Suppressor macrophage (primary cell): ENCODE data around the gene ARID5B.

Experiments
- DNase-seq, 4 experiments: peaks; one replicate each; pipeline ENCODE4 v3.0.0-alpha.2; 2020 to 2022

ARID5B gene

GRCh38 chr10:61904733-61905725 is 3.5 kb downstream of the ARID5B start:
- DNase-seq = peak; percentile 40 to 69 (median 52)

DNA sequence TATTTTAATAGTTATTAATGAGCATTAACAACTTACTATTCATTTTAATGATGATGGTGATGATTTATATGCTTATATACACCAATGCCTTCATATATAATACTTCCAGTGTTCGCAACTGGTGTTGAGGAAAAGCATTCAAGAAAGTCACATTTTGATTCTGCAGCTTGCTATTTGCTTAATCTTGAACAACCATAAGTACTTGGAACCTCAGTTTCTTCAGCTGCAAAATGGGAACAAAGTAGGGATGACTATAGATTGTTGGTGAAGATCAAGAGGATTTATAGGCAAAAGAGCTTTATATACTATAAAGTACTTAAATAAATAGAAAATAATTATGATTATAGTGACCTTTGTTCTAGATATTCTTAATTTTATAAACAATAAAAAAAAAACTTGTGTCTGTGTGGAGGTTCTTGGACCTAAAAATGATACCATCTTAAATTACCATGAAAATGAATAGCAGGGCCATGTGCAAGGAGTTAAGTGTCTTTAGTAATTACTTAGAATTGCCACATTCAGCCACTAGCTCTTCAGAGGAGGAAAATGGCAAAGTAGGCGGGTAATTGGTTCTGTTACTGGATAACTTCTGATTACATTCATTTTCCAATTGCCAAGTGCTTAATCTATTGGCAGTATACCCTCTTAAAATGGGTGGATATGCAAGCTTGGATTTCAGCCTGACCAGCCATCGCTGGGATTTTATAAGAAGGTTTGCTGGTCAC is 4.5 kb downstream of the ARID5B start:
- DNase-seq = no peak

GRCh38 chr10:61906562-61906901 is 5.0 kb downstream of the ARID5B start:
- no peak for DNase-seq

DNA sequence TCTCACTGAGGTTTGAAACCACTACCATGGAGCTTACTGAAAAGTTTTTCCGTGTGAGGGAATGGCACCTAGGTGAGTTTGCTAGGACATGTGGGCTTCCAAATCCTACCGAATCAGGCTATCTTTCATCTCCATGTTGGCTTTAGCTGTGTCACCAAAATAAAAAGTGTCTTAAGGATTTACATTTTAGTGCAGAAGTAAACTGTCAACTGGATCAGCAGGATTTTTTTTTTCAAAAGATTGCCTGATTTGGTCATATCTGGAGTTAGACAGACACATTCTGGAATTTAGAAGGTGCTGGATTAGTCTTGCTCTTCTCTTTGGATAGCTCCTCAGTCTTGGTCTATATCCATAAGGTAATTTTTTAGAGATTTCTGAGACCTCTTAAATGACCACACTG is 5.5 kb downstream of the ARID5B start:
- DNase-seq = no peak

- DNase-seq = no peak
These were observed 6.1 kb downstream of the ARID5B start for GRCh38 chr10:61907587-61907986.

- no peak for DNase-seq
These were observed 8.8 kb downstream of the ARID5B start for GRCh38 chr10:61910226-61910805.

DNA sequence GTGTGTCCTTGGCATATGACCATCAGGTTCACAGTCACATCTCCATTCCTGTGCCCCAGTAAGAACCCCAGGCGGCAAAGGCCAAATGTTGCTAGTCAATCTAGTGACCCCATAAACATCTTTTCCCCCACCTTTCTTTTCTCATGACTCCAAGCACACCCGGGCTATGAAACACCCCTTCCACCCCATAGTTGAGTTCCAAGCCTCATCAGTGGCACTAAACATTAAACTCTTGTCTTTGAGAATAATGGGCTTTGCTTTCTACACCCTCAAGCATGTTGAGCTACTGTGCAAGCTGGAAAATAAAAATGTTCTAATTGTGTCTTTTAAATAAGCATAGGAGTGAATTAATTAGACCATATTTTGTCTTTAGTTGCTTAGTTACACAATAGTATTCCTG is 9.4 kb downstream of the ARID5B start:
- DNase-seq = no peak

GRCh38 chr10:61911425-61911824 is 9.9 kb downstream of the ARID5B start:
- DNase-seq = no peak

DNA sequence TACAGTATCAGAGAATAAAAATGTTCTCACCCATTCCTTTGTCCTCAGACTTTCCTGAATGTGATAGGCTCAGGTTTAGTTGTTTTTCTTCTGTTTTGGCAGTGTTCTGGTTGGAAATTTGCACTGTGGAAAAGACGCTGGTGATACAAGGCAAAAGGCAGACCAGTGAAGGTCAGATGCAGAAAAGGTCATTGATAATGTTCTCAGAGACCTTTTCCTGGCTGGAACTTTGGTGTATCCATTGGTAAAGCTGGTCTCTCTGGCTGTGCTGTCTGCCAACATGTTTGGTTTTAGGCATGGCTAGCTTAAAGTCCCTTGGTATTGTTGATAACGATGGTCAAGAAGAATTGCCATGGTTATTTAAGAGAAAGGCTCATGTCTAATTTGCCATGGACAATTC is 11.5 kb downstream of the ARID5B start:
- DNase-seq = no peak

- no peak for DNase-seq
These were observed 16.6 kb downstream of the ARID5B start for GRCh38 chr10:61918140-61918539.

DNA sequence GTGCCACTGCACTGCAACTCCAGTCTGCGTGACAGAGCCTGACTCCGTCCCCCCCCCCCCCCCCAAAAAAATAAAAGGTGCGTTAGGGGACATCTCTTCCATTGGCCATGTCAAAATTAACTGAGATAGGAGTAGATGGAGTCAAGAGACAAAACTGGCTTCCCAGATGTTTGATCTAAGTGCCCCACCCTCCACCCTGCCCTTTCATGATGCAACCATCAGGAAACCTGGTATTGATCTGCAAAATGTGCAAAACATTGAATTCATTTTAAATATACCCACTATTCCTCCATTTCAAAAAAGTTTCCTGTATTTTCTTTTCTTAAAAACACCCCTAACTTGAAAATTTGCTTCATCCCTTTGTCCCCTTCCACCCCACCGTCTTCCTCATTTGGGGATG is 17.5 kb downstream of the ARID5B start:
- DNase-seq = no peak

DNA sequence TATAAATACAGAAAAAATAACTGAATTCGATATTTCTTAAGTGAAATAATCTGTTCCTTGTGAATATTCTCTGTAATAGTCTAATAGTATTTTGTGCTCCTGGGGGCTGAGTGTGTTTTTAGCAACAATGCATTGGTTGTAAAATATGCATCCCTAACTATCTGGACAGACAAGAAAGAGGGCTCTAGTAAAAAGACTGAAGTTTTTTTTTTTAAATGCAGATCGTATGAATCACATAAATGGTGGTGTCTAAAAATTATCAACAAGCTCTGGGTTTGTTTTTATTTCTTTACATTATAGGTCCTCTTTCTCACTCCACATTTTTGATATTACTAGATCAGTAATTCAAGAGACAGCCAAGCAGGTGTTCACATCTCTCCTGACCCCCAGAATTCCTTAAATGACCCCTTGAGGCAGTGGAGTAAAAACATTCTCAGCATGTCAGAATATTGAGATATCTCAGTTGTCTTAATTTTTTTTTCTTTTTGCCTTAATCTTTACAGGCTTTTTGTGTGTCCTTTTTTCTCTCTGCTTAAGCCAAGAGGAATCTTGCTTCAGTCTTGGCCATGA is 18.2 kb downstream of the ARID5B start:
- DNase-seq = no peak

- no peak for DNase-seq
These were observed 19.6 kb downstream of the ARID5B start for GRCh38 chr10:61921143-61921542.

DNA sequence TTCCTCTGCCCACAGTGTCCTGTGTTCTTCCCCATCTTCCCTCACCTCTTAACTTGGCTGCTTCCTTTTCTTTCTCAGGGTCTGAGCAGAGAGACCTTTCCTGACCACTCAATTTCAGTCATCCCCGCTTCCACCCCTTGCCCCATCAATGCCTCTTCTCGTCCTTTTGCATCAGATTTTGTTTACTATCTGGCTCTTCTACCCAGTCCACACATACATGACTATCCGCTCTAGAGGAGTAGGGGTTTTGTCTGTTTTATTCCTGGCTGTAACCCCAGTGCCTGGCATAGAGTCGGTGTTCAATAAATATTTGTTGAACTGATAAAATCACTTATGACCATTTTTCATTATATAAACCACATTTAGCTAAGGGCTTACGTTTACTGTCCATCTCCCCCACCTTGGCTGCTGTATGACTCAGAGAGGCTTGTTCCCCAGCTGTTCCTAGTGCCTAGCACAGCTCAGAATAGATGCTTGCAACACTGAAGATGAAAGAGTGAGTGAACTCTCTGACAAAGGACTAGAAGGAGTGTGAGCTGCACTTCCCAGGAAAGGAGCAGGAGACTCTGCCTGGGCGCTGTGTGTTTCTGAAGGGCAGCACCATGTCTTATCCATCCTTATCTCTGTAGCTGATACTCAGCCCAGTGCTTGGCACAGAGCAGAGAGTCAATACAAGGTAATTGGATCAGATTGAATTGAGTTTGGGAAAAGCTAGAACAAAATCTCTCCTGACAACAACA is 21.9 kb downstream of the ARID5B start:
- no peak for DNase-seq

GRCh38 chr10:61923950-61924274 is 22.4 kb downstream of the ARID5B start:
- DNase-seq = no peak

DNA sequence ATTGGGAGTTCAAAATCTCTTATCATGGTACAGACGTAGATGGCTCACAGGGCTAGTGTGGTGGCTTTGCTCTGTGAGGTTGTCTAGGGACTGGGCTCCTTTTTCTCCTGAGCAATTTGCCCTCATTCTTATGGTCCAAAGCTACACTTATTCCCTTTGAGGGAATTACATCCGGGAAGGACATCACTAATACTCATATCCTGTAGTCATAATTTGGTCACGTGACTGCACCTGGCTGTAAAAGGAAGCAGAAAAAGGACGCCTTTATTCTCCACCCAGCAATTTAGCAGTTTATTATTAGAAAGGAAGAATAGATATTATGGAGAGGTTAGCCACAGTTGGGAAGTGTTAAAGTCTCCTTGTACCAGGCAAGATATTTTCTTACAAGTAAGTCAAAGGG is 28.1 kb downstream of the ARID5B start:
- no peak for DNase-seq

- no peak for DNase-seq
These were observed 30.3 kb downstream of the ARID5B start for GRCh38 chr10:61931620-61932332.

DNA sequence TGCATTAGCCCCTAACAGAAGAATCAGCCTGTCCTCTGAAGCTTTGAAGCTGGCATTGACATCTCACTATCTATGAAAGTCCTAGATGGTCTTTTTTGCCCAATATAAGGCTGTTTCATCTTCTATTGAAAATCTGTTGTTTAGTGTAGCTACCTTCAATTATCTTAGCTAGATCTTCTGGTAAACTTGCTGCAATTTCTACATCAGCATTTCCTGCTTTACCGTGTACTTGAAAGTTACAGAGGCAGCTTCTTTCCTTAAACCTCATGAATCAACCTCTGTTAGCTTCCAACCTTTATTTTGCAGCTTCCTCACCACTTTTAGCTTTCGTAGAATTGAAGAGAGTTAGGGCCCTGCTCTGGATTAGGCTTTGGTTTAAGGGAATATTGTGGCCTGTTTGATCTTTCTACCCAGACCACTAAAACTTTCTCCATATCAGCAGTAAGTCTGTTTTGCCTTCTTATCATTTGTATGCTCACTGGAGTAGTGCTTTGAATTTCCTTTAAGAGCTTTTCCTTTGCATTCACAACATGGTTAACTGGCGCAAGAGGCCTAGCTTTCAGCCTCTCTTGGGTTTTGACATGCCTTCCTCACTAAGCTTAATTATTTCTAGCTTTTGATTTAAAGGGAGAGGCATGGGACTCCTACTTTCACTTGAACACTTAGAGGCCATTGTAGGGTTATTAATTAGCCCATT is 32.5 kb downstream of the ARID5B start:
- no peak for DNase-seq

GRCh38 chr10:61935077-61935476 is 33.6 kb downstream of the ARID5B start:
- no peak for DNase-seq

DNA sequence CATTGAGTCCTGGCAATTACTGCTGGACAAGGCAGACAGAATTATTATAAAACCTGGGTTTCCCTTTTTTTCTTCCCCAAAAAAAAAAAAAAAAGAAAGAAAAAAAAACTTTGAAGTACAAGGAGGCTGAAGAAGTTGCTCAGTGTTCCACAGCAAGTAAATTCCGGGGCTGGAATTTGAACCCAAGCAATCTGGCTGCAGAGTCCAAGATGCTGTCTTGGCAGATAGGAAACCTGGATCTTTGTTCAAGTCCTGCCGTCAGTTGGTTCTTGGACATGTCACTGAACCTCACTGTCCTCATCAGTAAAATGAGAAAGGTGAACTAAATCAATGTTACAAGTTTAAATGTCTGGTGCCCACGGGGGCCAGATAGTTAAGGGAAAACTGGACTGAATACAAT is 35.3 kb downstream of the ARID5B start:
- DNase-seq = no peak

GRCh38 chr10:61937631-61938351 is 36.3 kb downstream of the ARID5B start:
- DNase-seq = peak; percentile 42 to 86 (median 64)
